ENCODE measurements around the gene ERBB4. TPM values are rescaled to one million over a fixed set of nuclear protein-coding genes. Genes with fewer than 3 reads are reported as not detected.
"Not testable (repeated sequence)": the region's sequence is repeated elsewhere in the genome, so short reads cannot be mapped to it uniquely, and the experiment has no call there.

The ERBB4 gene
- polyA plus RNA-seq, 2 of the 4 experiments (the other 2 are of a cell fraction) = not detected

DNA sequence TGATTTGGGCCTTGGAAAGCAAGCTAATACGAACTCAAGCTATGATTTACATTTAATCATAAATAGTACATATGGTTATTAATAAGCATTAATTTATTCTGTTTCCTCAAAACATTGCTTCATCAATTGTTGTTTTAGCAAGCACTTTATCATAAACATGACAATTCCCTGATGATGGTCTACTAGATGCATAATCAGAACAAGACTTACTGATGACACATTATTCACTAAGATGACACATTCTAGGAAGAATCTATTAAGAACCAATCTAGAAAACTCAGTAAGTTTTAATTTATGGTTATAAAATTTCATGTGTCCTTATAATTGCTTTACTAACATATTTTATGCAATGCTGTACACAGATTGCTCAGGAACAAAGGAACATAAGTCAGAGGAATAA is 815.2 kb downstream of the ERBB4 start:
- WGBS (ENCODE audit: missing lambda C conversion rate) = 22% methylated on average over 1 of the region's 1 CpG
- Histone ChIP-seq H3K9me3 (no peaks in the 10 kb centered on the region), H3K27ac (no peak overlapping the region), H3K4me2 (no peak overlapping the region), H3K4me3 (no peak overlapping the region), H3K4me1 (no peaks in the 10 kb centered on the region)
- TF ChIP-seq JUNB (IDR thresholded peaks at IDR 0.05) (no peak), RARB (CRISPR knock-in tag; IDR thresholded peaks at IDR 0.05) (no peak), BHLHE40 (IDR thresholded peaks at IDR 0.05; ENCODE audit: low read depth, low read length) (no peak), HOXB5 (CRISPR knock-in tag; IDR thresholded peaks at IDR 0.05) (no peak), HOXB13 (CRISPR knock-in tag; IDR thresholded peaks at IDR 0.05; ENCODE audit: low read depth) (no peak)
- TF ChIP-seq, protein P1, sequence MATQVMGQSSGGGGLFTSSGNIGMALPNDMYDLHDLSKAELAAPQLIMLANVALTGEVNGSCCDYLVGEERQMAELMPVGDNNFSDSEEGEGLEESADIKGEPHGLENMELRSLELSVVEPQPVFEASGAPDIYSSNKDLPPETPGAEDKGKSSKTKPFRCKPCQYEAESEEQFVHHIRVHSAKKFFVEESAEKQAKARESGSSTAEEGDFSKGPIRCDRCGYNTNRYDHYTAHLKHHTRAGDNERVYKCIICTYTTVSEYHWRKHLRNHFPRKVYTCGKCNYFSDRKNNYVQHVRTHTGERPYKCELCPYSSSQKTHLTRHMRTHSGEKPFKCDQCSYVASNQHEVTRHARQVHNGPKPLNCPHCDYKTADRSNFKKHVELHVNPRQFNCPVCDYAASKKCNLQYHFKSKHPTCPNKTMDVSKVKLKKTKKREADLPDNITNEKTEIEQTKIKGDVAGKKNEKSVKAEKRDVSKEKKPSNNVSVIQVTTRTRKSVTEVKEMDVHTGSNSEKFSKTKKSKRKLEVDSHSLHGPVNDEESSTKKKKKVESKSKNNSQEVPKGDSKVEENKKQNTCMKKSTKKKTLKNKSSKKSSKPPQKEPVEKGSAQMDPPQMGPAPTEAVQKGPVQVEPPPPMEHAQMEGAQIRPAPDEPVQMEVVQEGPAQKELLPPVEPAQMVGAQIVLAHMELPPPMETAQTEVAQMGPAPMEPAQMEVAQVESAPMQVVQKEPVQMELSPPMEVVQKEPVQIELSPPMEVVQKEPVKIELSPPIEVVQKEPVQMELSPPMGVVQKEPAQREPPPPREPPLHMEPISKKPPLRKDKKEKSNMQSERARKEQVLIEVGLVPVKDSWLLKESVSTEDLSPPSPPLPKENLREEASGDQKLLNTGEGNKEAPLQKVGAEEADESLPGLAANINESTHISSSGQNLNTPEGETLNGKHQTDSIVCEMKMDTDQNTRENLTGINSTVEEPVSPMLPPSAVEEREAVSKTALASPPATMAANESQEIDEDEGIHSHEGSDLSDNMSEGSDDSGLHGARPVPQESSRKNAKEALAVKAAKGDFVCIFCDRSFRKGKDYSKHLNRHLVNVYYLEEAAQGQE (IDR thresholded peaks at IDR 0.05) = no peak
- no peak for ATAC-seq
- POLR2A ChIA-PET = no interaction called here
- DNase-seq (ENCODE audit: low read depth in 1 of 2, low spot score in 1 of 2) = no peak
- no peak for FAIRE-seq
- CTCF ChIA-PET = no interaction called here

DNA sequence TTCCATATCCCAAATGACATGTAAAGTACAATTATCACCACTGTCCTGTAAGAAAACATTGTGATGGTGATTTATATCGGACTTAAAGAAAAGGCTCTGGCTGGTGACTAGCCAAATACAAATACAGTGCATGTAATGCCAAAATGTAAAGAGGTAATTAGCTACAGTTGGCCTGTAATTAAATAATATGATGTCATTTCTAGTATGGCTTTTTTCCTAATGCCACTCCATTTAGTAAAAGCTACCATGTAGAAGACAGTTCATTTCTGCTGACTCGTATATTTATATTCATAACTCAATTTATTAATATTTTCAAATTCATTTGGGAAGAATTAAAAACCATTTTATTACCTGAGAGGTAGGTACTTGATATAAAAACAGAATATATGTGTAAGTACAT is 815.7 kb downstream of the ERBB4 start:
- FAIRE-seq (no peak), DNase-seq (ENCODE audit: low read depth in 1 of 2, low spot score in 1 of 2) (no peak), ATAC-seq (no peak)
- Histone ChIP-seq H3K4me2 (no peak overlapping the region), H3K27ac (no peak overlapping the region), H3K4me1 (no peaks in the 10 kb centered on the region), H3K9me3 (no peaks in the 10 kb centered on the region), H3K4me3 (no peak overlapping the region)
- 39% methylated on average over 2 of the region's 2 CpGs for WGBS (ENCODE audit: missing lambda C conversion rate)
- POLR2A ChIA-PET = no interaction called here
- CTCF ChIA-PET = no interaction called here
- TF ChIP-seq EHMT2 (IDR thresholded peaks at IDR 0.05; ENCODE audit: low read depth) (no peak), JUNB (IDR thresholded peaks at IDR 0.05) (no peak), RARB (CRISPR knock-in tag; IDR thresholded peaks at IDR 0.05) (no peak), POLR2A (IDR thresholded peaks at IDR 0.05; ENCODE audit: low read length) (no peak), TP53 (CRISPR knock-in tag; IDR thresholded peaks at IDR 0.05) (no peak), FOSB (CRISPR knock-in tag; IDR thresholded peaks at IDR 0.05) (no peak), KDM5A (IDR thresholded peaks at IDR 0.05) (no peak), MAFK (IDR thresholded peaks at IDR 0.05; ENCODE audit: partially characterized antibody) (peak; percentile 76)

DNA sequence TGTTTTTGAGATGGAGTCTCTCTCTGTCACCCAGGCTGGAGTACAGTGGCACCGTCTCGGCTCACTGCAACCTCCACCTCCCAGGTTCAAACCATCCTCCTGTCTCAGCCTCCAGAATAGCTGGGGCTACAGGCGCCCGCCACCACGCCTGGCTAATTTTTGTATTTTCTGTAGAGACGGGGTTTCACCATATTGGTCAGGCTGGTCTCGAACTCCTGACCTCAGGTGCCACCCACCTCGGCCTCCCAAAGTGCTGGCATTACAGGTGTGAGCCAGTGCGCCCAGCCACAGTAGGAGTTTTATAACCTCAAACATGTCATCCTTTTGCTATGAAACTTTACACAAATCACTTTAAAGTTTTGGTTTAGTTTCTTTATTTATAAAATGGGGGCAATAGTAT is 816.7 kb downstream of the ERBB4 start:
- H3K4me2 ChIP-seq; CTCF ChIA-PET; FAIRE-seq; DNase-seq (ENCODE audit: low read depth in 1 of 2, low spot score in 1 of 2); ATAC-seq; H3K4me1 ChIP-seq; POLR2A ChIA-PET; H3K27ac ChIP-seq; H3K9me3 ChIP-seq; H3K4me3 ChIP-seq: not testable (repeated sequence)
- 57% methylated on average over 9 of the region's 9 CpGs for WGBS (ENCODE audit: missing lambda C conversion rate)

DNA sequence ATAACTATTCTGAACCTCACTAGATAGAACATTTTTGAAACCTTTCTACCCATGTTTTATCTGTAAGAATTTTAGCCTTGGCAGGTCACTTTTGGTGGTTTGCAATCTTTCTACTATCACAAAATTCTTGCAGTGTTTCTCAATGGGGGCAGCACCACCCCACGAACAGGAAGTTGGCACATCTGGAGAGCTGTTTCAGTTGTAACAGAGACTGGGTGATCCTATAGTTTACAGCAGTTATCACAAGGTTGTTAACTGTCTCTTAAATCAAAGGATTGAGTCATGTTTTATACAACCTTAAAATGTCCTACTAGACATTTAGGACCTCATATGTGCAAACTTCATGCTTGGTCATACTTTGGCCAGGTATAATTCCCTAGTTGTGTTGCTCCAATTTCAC is 829.2 kb downstream of the ERBB4 start:
- Histone ChIP-seq H3K9me3 (no peaks in the 10 kb centered on the region), H3K27ac (no peak overlapping the region), H3K4me3 (no peak overlapping the region), H3K4me1 (no peaks in the 10 kb centered on the region), H3K4me2 (no peak overlapping the region)
- ChIA-PET POLR2A (no interaction called here), CTCF (no interaction called here)
- FAIRE-seq (no peak), ATAC-seq (no peak), DNase-seq (ENCODE audit: low read depth in 1 of 2, low spot score in 1 of 2) (no peak)
- TF ChIP-seq, protein P2, sequence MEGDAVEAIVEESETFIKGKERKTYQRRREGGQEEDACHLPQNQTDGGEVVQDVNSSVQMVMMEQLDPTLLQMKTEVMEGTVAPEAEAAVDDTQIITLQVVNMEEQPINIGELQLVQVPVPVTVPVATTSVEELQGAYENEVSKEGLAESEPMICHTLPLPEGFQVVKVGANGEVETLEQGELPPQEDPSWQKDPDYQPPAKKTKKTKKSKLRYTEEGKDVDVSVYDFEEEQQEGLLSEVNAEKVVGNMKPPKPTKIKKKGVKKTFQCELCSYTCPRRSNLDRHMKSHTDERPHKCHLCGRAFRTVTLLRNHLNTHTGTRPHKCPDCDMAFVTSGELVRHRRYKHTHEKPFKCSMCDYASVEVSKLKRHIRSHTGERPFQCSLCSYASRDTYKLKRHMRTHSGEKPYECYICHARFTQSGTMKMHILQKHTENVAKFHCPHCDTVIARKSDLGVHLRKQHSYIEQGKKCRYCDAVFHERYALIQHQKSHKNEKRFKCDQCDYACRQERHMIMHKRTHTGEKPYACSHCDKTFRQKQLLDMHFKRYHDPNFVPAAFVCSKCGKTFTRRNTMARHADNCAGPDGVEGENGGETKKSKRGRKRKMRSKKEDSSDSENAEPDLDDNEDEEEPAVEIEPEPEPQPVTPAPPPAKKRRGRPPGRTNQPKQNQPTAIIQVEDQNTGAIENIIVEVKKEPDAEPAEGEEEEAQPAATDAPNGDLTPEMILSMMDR (IDR thresholded peaks at IDR 0.05) = no peak
- TF ChIP-seq POLR2A (IDR thresholded peaks at IDR 0.05; ENCODE audit: low read length) = no peak
- TF ChIP-seq, protein P3, sequence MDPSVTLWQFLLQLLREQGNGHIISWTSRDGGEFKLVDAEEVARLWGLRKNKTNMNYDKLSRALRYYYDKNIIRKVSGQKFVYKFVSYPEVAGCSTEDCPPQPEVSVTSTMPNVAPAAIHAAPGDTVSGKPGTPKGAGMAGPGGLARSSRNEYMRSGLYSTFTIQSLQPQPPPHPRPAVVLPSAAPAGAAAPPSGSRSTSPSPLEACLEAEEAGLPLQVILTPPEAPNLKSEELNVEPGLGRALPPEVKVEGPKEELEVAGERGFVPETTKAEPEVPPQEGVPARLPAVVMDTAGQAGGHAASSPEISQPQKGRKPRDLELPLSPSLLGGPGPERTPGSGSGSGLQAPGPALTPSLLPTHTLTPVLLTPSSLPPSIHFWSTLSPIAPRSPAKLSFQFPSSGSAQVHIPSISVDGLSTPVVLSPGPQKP (IDR thresholded peaks at IDR 0.05; ENCODE audit: low read depth, low read length) = no peak
- TF ChIP-seq HEYL (CRISPR knock-in tag; IDR thresholded peaks at IDR 0.05) = no peak
- TF ChIP-seq KDM1A (IDR thresholded peaks at IDR 0.05; ENCODE audit: low read depth) = no peak
- WGBS (ENCODE audit: missing lambda C conversion rate) = 0% methylated on average over 1 of the region's 1 CpG
